Fibroblast of skin of abdomen (primary cell): ENCODE measurements around the gene PYDC1.
A peak's percentile ranks its signal among the peaks of the same experiment; 100 is the strongest.
"Not testable (repeated sequence)": the region's sequence is repeated elsewhere in the genome, so short reads cannot be mapped to it uniquely, and the experiment has no call there.

Experiments
- DNase-seq: peaks from one replicate; pipeline ENCODE4 v3.0.0-alpha.2; 2013

The PYDC1 gene

GRCh38 chr16:31221357-31222160, 4.6 kb upstream of the PYDC1 start:
- no peak for DNase-seq

GRCh38 chr16:31219154-31219741, 2.3 kb upstream of the PYDC1 start:
- no peak for DNase-seq

GRCh38 chr16:31217136-31217530, 198 bp upstream of the PYDC1 start:
- no peak for DNase-seq

GRCh38 chr16:31215287-31216162, 1.4 kb downstream of the PYDC1 start:
- DNase-seq, result peak; percentile 26

GRCh38 chr16:31214708-31215286, 2.1 kb downstream of the PYDC1 start:
- DNase-seq, result no peak

GRCh38 chr16:31213877-31214707, 2.8 kb downstream of the PYDC1 start, which contains the start of gene TRIM72:
Gene TRIM72, plus strand, starts transcription at chr16:31214119. Its CDS starts 620 bp downstream, at chr16:31214739.
- DNase-seq, result no peak

- DNase-seq, result no peak
Measured at GRCh38 chr16:31213342-31213741, 3.6 kb downstream of the PYDC1 start.

GRCh38 chr16:31206776-31207175, 10.2 kb downstream of the PYDC1 start:
- no peak for DNase-seq

GRCh38 chr16:31204871-31205666, 11.9 kb downstream of the PYDC1 start:
- DNase-seq, result no peak

GRCh38 chr16:31202414-31203375, 14.2 kb downstream of the PYDC1 start, which contains the start of gene PYCARD:
Gene PYCARD, minus strand, starts transcription at chr16:31202760. Its CDS starts 70 bp downstream, at chr16:31202690.
- DNase-seq, result no peak

- DNase-seq, result no peak
Measured at GRCh38 chr16:31201582-31202413, 15.1 kb downstream of the PYDC1 start.

GRCh38 chr16:31200821-31201568, 15.9 kb downstream of the PYDC1 start:
- no peak for DNase-seq

- not testable (repeated sequence) for DNase-seq
Measured at GRCh38 chr16:31200111-31200510, 16.8 kb downstream of the PYDC1 start.

GRCh38 chr16:31199430-31200041, 17.4 kb downstream of the PYDC1 start:
- no peak for DNase-seq

- DNase-seq, result no peak
Measured at GRCh38 chr16:31198207-31198882, 18.6 kb downstream of the PYDC1 start.

- DNase-seq, result no peak
Measured at GRCh38 chr16:31196324-31197088, 20.4 kb downstream of the PYDC1 start.
